ENCODE results near the gene ATXN7L2. TPM values are rescaled to one million over a fixed set of nuclear protein-coding genes. Genes with fewer than 3 reads are reported as not detected.

ATXN7L2 gene
- total RNA-seq, 1 experiment from 2014 or later, result 17.3 TPM

DNA sequence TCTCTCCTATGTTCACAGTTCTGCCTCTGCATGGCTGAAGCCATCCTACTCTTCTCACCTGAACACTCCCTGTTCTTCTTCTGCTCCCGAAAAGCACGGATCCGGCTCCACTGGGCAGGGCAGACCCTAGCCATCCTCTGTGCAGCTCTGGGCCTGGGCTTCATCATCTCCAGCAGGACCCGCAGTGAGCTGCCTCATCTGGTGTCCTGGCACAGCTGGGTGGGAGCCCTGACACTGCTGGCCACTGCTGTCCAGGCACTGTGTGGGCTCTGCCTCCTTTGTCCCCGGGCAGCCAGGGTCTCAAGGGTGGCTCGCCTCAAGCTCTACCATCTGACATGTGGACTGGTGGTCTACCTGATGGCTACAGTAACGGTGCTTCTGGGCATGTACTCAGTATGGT lies 12.0 kb downstream of the ATXN7L2 start:
- Histone ChIP-seq H3K27ac (ENCODE audit: insufficient read length, low read depth, low read length) (no peak overlapping the region), H4K8ac (replicated peaks; ENCODE audit: insufficient read length, low read depth, low read length) (no peak overlapping the region), H3K4me2 (ENCODE audit: insufficient read depth, insufficient read length, low read length) (no peak overlapping the region), H3K56ac (ENCODE audit: insufficient read length, low read depth, low read length) (no peak overlapping the region), H3K9ac (ENCODE audit: extremely low read depth, insufficient read length, low read length) (no peak overlapping the region), H3K18ac (ENCODE audit: insufficient read length, low read depth, low read length) (no peak overlapping the region), H2BK15ac (ENCODE audit: low read depth, low read length) (no peak overlapping the region), H2BK5ac (ENCODE audit: insufficient read length, low read length) (no peak overlapping the region), H3K79me1 (ENCODE audit: insufficient read depth, low read depth, low read length, poor library complexity, severe bottlenecking) (no peaks in the 10 kb centered on the region), H4K5ac (ENCODE audit: insufficient read length, low read depth, low read length) (no peak overlapping the region), H2AK5ac (ENCODE audit: insufficient read length, low read length) (no peak overlapping the region), H3K4ac (ENCODE audit: low read depth, low read length) (no peak overlapping the region), H3K23me2 (ENCODE audit: insufficient read length, low read depth, low read length, poor library complexity, severe bottlenecking) (no peaks in the 10 kb centered on the region), H3K79me2 (ENCODE audit: insufficient read depth, low read length) (no peaks in the 10 kb centered on the region), H3K4me1 (ENCODE audit: insufficient read depth, low read length) (peaks cover 2% of the 10 kb centered on the region; the same call in 1 of the 2 replicates), H4K20me1 (ENCODE audit: control insufficient read depth, insufficient read depth, insufficient read length) (no peaks in the 10 kb centered on the region), H2BK20ac (ENCODE audit: low read depth, low read length, poor library complexity, severe bottlenecking) (no peak overlapping the region), H2AFZ (ENCODE audit: low read length) (no peak overlapping the region), H2BK12ac (ENCODE audit: insufficient read length, low read depth, low read length) (no peak overlapping the region), H3K27me3 (ENCODE audit: insufficient read depth, low read length) (no peaks in the 10 kb centered on the region), H3K23ac (ENCODE audit: insufficient read length, low read depth, low read length) (no peak overlapping the region), H3K14ac (ENCODE audit: insufficient read depth, low read length) (no peak overlapping the region), H2BK120ac (ENCODE audit: low read depth, low read length, poor library complexity, severe bottlenecking) (no peak overlapping the region), H3K9me3 (ENCODE audit: control insufficient read depth, low read depth, low read length) (no peaks in the 10 kb centered on the region), H4K91ac (ENCODE audit: insufficient read length, low read depth, low read length) (no peak overlapping the region), H3T11ph (ENCODE audit: low read length) (no peak overlapping the region)
- no peak overlapping the region for H3K27ac Mint-ChIP-seq
- H3K4me1 Mint-ChIP-seq, result peaks cover 20 to 21% of the 10 kb centered on the region in 2 experiments
- H3K27me3 Mint-ChIP-seq (ENCODE audit: low read depth), result no peaks in the 10 kb centered on the region
- TF ChIP-seq, protein P1, sequence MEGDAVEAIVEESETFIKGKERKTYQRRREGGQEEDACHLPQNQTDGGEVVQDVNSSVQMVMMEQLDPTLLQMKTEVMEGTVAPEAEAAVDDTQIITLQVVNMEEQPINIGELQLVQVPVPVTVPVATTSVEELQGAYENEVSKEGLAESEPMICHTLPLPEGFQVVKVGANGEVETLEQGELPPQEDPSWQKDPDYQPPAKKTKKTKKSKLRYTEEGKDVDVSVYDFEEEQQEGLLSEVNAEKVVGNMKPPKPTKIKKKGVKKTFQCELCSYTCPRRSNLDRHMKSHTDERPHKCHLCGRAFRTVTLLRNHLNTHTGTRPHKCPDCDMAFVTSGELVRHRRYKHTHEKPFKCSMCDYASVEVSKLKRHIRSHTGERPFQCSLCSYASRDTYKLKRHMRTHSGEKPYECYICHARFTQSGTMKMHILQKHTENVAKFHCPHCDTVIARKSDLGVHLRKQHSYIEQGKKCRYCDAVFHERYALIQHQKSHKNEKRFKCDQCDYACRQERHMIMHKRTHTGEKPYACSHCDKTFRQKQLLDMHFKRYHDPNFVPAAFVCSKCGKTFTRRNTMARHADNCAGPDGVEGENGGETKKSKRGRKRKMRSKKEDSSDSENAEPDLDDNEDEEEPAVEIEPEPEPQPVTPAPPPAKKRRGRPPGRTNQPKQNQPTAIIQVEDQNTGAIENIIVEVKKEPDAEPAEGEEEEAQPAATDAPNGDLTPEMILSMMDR (conservative IDR thresholded peaks at IDR 0.05), result no peak
- peaks cover 0 to 18% (median 2%) of the 10 kb centered on the region in 3 experiments; a peak in 5 of 7 replicates for H3K36me3 Mint-ChIP-seq (ENCODE audit: insufficient read depth in 1 of 3, low read depth in 3 of 3)
- peak overlapping the region in 1 of 2 experiments; percentile 93; a peak in 3 of 5 replicates for H3K4me3 Mint-ChIP-seq
- no peaks in the 10 kb centered on the region for H3K9me3 Mint-ChIP-seq
- DNase-seq, result no peak
- no CpG with 5 or more reads among the region's 7 CpGs for WGBS (ENCODE audit: extremely low coverage, insufficient read length, low lambda C conversion rate)

Measured in H9 (cell line).